Measurements from ENCODE around the gene EYA2.

DNA sequence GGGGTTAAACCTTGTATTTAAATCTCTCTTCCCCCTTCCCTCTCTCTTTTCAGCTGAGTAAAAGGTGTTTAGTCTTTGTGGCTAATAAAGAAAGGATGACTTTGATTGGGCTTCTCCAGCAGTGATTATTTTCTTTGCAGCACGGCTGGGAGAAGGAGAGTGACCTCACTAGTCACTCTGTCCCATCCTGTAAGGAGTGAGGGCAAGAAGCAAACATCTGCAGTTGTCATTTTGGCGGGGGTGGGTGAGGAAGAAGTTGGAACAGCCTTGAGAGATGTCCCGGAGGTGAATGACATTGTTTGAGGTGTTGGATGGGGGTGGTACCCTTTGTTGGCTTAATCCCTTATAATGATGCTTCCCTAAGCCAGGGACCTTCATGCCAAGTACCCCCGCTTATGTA, 223.6 kb downstream of the EYA2 start:
- no peak for TF ChIP-seq POLR2AphosphoS5 (IDR thresholded peaks at IDR 0.05; ENCODE audit: low read depth, low read length)
- TF ChIP-seq POLR2A (IDR thresholded peaks at IDR 0.05; ENCODE audit: low read depth, low read length): no peak
- TF ChIP-seq TAF1 (IDR thresholded peaks at IDR 0.05; ENCODE audit: borderline replicate concordance, low read depth, low read length): no peak
